HEK293 (cell line): ENCODE data around the gene CADM4.
A peak's percentile ranks its signal among the peaks of the same experiment; 100 is the strongest.

Experiments
- CTCF ChIA-PET: fragments of 350-600 bp; formaldehyde crosslinking; extraction: SDS; loops from one replicate; lab custom pipeline; 2021; ENCODE audit warnings: antibody characterized with exemption; lab: Yijun Ruan, JAX
- POLR2A ChIA-PET: fragments of 300-600 bp; formaldehyde crosslinking; extraction: SDS; loops from one replicate; lab custom pipeline; 2020; ENCODE audit warnings: antibody characterized with exemption, inconsistent platforms; lab: Yijun Ruan, JAX
- H3K27ac ChIP-seq: fragments of 200-500 bp; sonication (Bioruptor generic); 2 replicates; pipeline ENCODE4 v1.5.1; 2014; ENCODE audit warnings: low read depth, low read length, control low read depth, inconsistent platforms; ENCODE audit errors: extremely low read depth
- H3K36me3 ChIP-seq, 2 experiments: fragments of 200-500 bp in 1 of 2; sonication (Bioruptor generic) in 1 of 2; 1 replicate in 1 of 2; 2 replicates in 1 of 2; pipeline ENCODE4 v1.5.1; 2014 to 2017; ENCODE audit warnings: inconsistent platforms in 2 of 2, low read length in 2 of 2; ENCODE audit not compliant: control insufficient read depth in 2 of 2, insufficient read depth in 1 of 2
- H3K4me1 ChIP-seq: fragments of 200-500 bp; sonication (Bioruptor generic); 2 replicates; pipeline ENCODE4 v1.5.1; 2014; ENCODE audit warnings: mild to moderate bottlenecking, low read length, inconsistent platforms; ENCODE audit not compliant: control insufficient read depth, insufficient read depth
- H3K4me3 ChIP-seq: 2 replicates; pipeline ENCODE4 v1.5.1; 2011; ENCODE audit warnings: low read depth, mild to moderate bottlenecking, control low read depth, low read length, moderate library complexity
- H3K9me3 ChIP-seq: fragments of 200-500 bp; sonication (Bioruptor generic); 2 replicates; pipeline ENCODE4 v1.5.1; 2014; ENCODE audit warnings: low read depth, low read length, inconsistent platforms; ENCODE audit not compliant: control insufficient read depth, insufficient read depth
- EGR2 ChIP-seq: fragments of 450-650 bp; formaldehyde crosslinking; IDR thresholded peaks from 2 replicates; pipeline ENCODE4 v1.5.1; 2016; ENCODE audit warnings: low read depth, missing biosample characterization, missing genetic modification characterization
- IKZF3 ChIP-seq: fragments of 450-650 bp; IDR thresholded peaks from 2 replicates; pipeline ENCODE4 v1.5.0; 2018; ENCODE audit warnings: missing biosample characterization, mild to moderate bottlenecking, missing genetic modification characterization, moderate library complexity
- KLF1 ChIP-seq: fragments of 450-650 bp; formaldehyde crosslinking; IDR thresholded peaks from 2 replicates; pipeline ENCODE4 v1.5.1; 2016; ENCODE audit warnings: missing biosample characterization, missing genetic modification characterization
- KLF9 ChIP-seq: fragments of 450-650 bp; formaldehyde crosslinking; IDR thresholded peaks from 2 replicates; pipeline ENCODE4 v1.5.1; 2016; ENCODE audit warnings: missing biosample characterization, missing genetic modification characterization, low read depth
- MZF1 ChIP-seq: fragments of 450-650 bp; formaldehyde crosslinking; IDR thresholded peaks from 2 replicates; pipeline ENCODE4 v1.5.1; 2017; ENCODE audit warnings: missing biosample characterization, missing genetic modification characterization, borderline replicate concordance
- RBAK ChIP-seq: fragments of 450-650 bp; formaldehyde crosslinking; IDR thresholded peaks from 2 replicates; pipeline ENCODE4 v1.5.1; 2016; ENCODE audit warnings: missing biosample characterization, missing genetic modification characterization
- SALL2 ChIP-seq: fragments of 450-650 bp; formaldehyde crosslinking; IDR thresholded peaks from 2 replicates; pipeline ENCODE4 v1.5.0; 2017; ENCODE audit warnings: missing biosample characterization, mild to moderate bottlenecking, missing genetic modification characterization, borderline replicate concordance
- SCRT2 ChIP-seq: fragments of 450-650 bp; formaldehyde crosslinking; IDR thresholded peaks from 2 replicates; pipeline ENCODE4 v1.5.1; 2016; ENCODE audit warnings: missing biosample characterization, missing genetic modification characterization
- SP2 ChIP-seq: fragments of 450-650 bp; formaldehyde crosslinking; IDR thresholded peaks from 2 replicates; pipeline ENCODE4 v1.5.1; 2016; ENCODE audit warnings: missing biosample characterization, missing genetic modification characterization
- SP3 ChIP-seq: fragments of 450-650 bp; formaldehyde crosslinking; IDR thresholded peaks from 2 replicates; pipeline ENCODE4 v1.5.1; 2016; ENCODE audit warnings: missing biosample characterization, missing genetic modification characterization
- ZFHX2 ChIP-seq: fragments of 450-650 bp; formaldehyde crosslinking; conservative IDR thresholded peaks from 2 replicates; pipeline ENCODE4 v1.5.1; 2016; ENCODE audit warnings: missing biosample characterization, missing genetic modification characterization
- ZNF121 ChIP-seq: fragments of 450-650 bp; formaldehyde crosslinking; IDR thresholded peaks from 2 replicates; pipeline ENCODE4 v1.5.1; 2016; ENCODE audit warnings: missing biosample characterization, missing genetic modification characterization
- ZNF155 ChIP-seq: fragments of 450-650 bp; formaldehyde crosslinking; IDR thresholded peaks from 2 replicates; pipeline ENCODE4 v1.5.1; 2016; ENCODE audit warnings: missing biosample characterization, missing genetic modification characterization
- ZNF423 ChIP-seq: fragments of 450-650 bp; formaldehyde crosslinking; IDR thresholded peaks from 2 replicates; pipeline ENCODE4 v1.5.1; 2016; ENCODE audit warnings: missing biosample characterization, missing genetic modification characterization
- ZNF521 ChIP-seq: fragments of 450-650 bp; formaldehyde crosslinking; IDR thresholded peaks from 2 replicates; pipeline ENCODE4 v1.5.1; 2017; ENCODE audit warnings: missing biosample characterization, mild to moderate bottlenecking, missing genetic modification characterization
- ZNF530 ChIP-seq: fragments of 450-650 bp; formaldehyde crosslinking; IDR thresholded peaks from 2 replicates; pipeline ENCODE4 v1.5.1; 2016; ENCODE audit warnings: low read depth, missing biosample characterization, missing genetic modification characterization
- ZNF560 ChIP-seq: fragments of 450-650 bp; formaldehyde crosslinking; IDR thresholded peaks from 2 replicates; pipeline ENCODE4 v1.5.1; 2017; ENCODE audit warnings: missing biosample characterization, missing genetic modification characterization, borderline replicate concordance
- ZNF600 ChIP-seq: fragments of 450-650 bp; formaldehyde crosslinking; IDR thresholded peaks from 2 replicates; pipeline ENCODE4 v1.5.1; 2016; ENCODE audit warnings: missing biosample characterization, missing genetic modification characterization
- ZNF610 ChIP-seq: fragments of 450-650 bp; formaldehyde crosslinking; IDR thresholded peaks from 2 replicates; pipeline ENCODE4 v1.5.1; 2016; ENCODE audit warnings: missing biosample characterization, missing genetic modification characterization, borderline replicate concordance
- ZNF837 ChIP-seq: fragments of 450-650 bp; formaldehyde crosslinking; IDR thresholded peaks from 2 replicates; pipeline ENCODE4 v1.5.1; 2016; ENCODE audit warnings: missing biosample characterization, missing genetic modification characterization
- TF ChIP-seq, protein P1 (sequence below): fragments of 450-650 bp; formaldehyde crosslinking; IDR thresholded peaks from 2 replicates; pipeline ENCODE4 v1.5.1; 2016; ENCODE audit warnings: missing biosample characterization, missing genetic modification characterization
- TF ChIP-seq, protein P2 (sequence below): fragments of 450-650 bp; formaldehyde crosslinking; IDR thresholded peaks from 2 replicates; pipeline ENCODE4 v1.5.1; 2016; ENCODE audit warnings: missing biosample characterization, missing genetic modification characterization

Gene CADM4

DNA sequence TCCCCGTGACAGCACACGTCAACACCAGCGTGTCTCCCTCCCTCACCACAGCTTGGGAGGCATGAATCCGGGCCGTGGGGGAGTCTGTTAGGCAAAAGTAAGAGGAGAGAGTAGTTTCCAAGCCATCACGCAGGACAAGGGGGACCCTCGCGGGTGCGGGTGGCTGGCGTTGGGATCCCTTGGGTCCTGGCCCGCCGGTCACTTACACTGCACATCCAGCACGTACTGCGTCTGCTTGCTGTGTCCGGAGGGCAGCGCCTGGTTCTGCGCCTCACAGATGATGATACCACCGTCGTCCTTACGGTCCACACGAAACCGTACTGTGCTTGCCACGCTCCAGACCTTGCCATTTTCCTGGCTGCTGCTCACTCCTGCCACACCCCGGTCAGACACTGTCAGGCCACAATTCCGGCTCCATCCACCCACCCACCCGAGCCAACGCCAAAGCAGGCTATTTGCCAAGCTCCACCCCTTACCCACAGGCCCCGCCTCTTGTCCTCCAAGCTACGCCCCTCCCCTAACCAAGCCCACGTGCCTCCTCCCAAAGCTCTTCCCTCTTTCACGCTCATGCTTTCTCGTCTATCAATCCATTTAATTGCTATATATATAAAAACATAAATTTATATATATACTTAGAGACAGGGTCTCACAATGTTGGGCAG lies 13.6 kb downstream of the CADM4 start (continued):
- TF ChIP-seq ZNF610 (no peak), RBAK (tag by site-specific recombination) (no peak)

DNA sequence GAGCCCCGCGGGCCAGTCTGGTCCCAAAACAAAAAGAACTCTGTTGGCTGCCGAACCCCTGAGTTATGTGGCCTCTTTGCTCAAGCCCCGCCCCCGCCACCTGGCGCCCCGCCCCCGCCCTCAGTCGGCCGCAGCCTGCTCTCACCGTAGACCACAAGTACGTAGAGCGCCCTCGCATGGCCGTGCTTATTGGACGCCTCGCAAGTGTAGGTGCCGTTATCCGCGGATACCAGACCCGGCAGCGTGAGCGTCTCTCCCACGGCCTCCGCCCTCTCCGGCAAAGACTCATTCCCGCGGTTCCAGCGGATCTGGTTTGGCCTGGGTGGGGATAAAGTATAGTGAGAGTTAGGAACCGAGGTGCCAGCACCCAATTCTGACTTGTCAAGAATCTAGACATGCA lies 14.7 kb downstream of the CADM4 start:
- TF ChIP-seq IKZF3 = peak; percentile 71
- TF ChIP-seq ZNF521 (tag by site-specific recombination) = no peak
- TF ChIP-seq ZNF837 = no peak
- TF ChIP-seq EGR2 (tag by site-specific recombination) = peak; percentile 41; the same call in 1 of the 2 replicates
- H3K4me3 ChIP-seq = no peak overlapping the region
- no peak overlapping the region for H3K27ac ChIP-seq
- ChIA-PET CTCF (interaction anchor here (1.0 kb wide), 1 partner anchor 27 kb away, joined by 3 read pairs; no protein-coding TSS in a partner anchor), POLR2A (interaction anchor here (0.6 to 2.2 kb wide), 3 partner anchors 16 to 73 kb away, joined by 4 to 8 read pairs (median 6); no protein-coding TSS in a partner anchor)
- H3K9me3 ChIP-seq = no peaks in the 10 kb centered on the region
- H3K4me1 ChIP-seq = peaks cover 6% of the 10 kb centered on the region
- H3K36me3 ChIP-seq = peaks cover 5 to 20% of the 10 kb centered on the region in 2 experiments

DNA sequence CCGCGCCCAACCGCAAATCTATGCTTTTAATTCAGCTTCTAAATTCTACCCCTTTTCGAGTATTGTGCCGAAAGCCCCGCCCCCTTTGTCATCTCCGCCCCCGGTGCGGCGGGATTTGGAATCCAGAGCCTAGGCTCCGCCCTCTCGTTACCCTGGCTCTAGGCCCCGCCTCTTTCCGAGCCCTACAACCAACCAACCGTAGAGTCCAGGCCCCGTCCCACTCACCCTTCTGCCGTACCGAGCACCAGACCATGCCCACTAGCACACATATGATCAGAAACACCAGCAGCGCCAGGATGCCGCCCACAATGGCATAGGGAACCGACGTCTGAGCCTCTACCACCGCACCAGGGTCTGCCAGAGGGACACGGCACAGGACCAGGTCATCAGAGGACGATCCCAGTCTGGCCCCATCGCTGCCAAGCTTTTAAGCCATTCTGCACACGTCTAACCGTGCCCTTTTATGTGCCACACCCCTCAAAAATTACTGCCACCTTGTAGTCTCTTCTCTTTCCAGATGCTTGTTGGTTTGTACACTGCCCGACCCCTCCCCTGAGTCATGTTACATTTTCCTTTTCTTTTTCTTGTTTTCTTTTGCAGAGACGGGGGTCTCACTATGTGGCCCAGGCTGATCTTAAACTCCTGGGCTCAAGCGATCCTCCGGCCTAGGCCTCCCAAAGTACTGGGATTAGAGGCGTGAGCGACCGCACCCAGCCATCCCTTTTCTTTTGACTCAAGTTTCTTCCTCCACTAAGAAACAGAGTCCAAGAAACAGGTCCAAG lies 15.6 kb downstream of the CADM4 start:
- H3K36me3 ChIP-seq = peaks cover 5 to 20% of the 10 kb centered on the region in 2 experiments
- ChIA-PET CTCF (interaction anchor here (1.0 kb wide), 1 partner anchor 28 kb away, joined by 3 read pairs; no protein-coding TSS in a partner anchor), POLR2A (interaction anchor here (2.2 to 4.5 kb wide), 2 partner anchors 44 kb away, joined by 8 to 21 read pairs; no protein-coding TSS in a partner anchor)
- H3K4me3 ChIP-seq = no peak overlapping the region
- H3K4me1 ChIP-seq = peaks cover 8% of the 10 kb centered on the region
- peak overlapping the region; percentile 7; the same call in 1 of the 2 replicates for H3K27ac ChIP-seq
- H3K9me3 ChIP-seq = no peaks in the 10 kb centered on the region
- TF ChIP-seq SALL2 (tag by site-specific recombination) = no peak
- TF ChIP-seq SP2 (tag by site-specific recombination) = peak; percentile 78
- TF ChIP-seq ZNF121 (tag by site-specific recombination) = peak; percentile 81
- TF ChIP-seq ZNF423 (tag by site-specific recombination) = no peak
- TF ChIP-seq ZNF530 (tag by site-specific recombination) = no peak
- no peak for TF ChIP-seq MZF1 (tag by site-specific recombination)
- peak; percentile 23; the same call in 1 of the 2 replicates for TF ChIP-seq ZFHX2 (tag by site-specific recombination)
- TF ChIP-seq, protein P1, sequence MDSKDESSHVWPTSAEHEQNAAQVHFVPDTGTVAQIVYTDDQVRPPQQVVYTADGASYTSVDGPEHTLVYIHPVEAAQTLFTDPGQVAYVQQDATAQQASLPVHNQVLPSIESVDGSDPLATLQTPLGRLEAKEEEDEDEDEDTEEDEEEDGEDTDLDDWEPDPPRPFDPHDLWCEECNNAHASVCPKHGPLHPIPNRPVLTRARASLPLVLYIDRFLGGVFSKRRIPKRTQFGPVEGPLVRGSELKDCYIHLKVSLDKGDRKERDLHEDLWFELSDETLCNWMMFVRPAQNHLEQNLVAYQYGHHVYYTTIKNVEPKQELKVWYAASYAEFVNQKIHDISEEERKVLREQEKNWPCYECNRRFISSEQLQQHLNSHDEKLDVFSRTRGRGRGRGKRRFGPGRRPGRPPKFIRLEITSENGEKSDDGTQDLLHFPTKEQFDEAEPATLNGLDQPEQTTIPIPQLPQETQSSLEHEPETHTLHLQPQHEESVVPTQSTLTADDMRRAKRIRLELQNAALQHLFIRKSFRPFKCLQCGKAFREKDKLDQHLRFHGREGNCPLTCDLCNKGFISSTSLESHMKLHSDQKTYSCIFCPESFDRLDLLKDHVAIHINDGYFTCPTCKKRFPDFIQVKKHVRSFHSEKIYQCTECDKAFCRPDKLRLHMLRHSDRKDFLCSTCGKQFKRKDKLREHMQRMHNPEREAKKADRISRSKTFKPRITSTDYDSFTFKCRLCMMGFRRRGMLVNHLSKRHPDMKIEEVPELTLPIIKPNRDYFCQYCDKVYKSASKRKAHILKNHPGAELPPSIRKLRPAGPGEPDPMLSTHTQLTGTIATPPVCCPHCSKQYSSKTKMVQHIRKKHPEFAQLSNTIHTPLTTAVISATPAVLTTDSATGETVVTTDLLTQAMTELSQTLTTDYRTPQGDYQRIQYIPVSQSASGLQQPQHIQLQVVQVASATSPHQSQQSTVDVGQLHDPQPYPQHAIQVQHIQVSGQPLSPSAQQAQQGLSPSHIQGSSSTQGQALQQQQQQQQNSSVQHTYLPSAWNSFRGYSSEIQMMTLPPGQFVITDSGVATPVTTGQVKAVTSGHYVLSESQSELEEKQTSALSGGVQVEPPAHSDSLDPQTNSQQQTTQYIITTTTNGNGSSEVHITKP (tag by site-specific recombination) = no peak
- peak; percentile 66 for TF ChIP-seq ZNF600 (tag by site-specific recombination)
- no peak for TF ChIP-seq SCRT2 (tag by site-specific recombination)
- peak; percentile 7; the same call in 1 of the 2 replicates for TF ChIP-seq KLF1 (tag by site-specific recombination)
- TF ChIP-seq, protein P2, sequence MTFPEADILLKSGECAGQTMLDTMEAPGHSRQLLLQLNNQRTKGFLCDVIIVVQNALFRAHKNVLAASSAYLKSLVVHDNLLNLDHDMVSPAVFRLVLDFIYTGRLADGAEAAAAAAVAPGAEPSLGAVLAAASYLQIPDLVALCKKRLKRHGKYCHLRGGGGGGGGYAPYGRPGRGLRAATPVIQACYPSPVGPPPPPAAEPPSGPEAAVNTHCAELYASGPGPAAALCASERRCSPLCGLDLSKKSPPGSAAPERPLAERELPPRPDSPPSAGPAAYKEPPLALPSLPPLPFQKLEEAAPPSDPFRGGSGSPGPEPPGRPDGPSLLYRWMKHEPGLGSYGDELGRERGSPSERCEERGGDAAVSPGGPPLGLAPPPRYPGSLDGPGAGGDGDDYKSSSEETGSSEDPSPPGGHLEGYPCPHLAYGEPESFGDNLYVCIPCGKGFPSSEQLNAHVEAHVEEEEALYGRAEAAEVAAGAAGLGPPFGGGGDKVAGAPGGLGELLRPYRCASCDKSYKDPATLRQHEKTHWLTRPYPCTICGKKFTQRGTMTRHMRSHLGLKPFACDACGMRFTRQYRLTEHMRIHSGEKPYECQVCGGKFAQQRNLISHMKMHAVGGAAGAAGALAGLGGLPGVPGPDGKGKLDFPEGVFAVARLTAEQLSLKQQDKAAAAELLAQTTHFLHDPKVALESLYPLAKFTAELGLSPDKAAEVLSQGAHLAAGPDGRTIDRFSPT (tag by site-specific recombination) = peak; percentile 71; the same call in 1 of the 2 replicates
- peak; percentile 56 for TF ChIP-seq SP3
- no peak for TF ChIP-seq ZNF155 (tag by site-specific recombination)
- TF ChIP-seq ZNF560 (tag by site-specific recombination) = no peak
- TF ChIP-seq KLF9 (tag by site-specific recombination) = peak; percentile 52; the same call in 1 of the 2 replicates
